HPDE6-E6E7 (cell line): ENCODE data around the gene KANK4.

Source experiments
- DNase-seq: peaks from one replicate; pipeline ENCODE4 v3.0.0; 2011; ENCODE audit warnings: missing footprints; ENCODE audit errors: extremely low spot score

Gene KANK4

GRCh38 chr1:62304975-62305374 is 14.3 kb downstream of the KANK4 start:
- no peak for DNase-seq

- DNase-seq: no peak
Measured at GRCh38 chr1:62304515-62304914, 14.7 kb downstream of the KANK4 start.

GRCh38 chr1:62301726-62302390 is 17.4 kb downstream of the KANK4 start:
- no peak for DNase-seq

DNA sequence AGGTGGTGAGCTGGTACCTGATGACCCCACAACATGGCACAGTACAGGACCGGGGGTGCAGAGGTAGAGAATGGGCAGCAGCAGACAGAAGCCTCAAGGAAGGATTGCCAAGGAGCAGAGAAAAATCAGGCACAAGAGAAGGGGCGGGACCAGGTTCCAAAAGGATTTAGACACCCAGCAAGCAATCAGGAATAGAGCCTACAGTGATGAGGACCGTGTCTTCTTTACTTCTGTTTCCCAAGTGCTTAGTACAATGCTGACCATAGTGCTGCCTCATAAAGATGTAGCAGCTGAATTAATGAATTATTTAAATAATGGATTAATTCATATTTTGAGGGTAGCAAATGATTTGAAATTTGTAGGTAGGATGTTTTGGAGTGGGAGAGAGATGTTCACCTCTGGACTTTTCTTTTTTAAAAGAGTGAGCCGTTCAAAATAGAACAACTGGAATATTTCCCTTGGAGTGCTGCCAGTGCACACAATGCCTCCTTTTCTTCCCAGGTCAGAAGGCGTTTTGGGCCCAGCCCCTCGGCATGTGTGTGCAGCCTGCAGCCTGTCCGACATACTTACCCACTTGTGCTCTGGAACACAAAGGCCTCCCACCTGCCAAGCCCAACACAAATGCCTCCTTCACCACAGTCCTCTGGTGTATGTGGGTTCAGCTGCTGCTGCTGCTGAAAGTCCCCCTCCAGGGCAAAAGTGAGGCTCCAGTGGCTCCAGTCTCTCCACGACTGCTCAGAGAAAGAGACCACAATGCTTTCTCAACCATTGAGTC is 19.6 kb downstream of the KANK4 start:
- no peak for DNase-seq

DNA sequence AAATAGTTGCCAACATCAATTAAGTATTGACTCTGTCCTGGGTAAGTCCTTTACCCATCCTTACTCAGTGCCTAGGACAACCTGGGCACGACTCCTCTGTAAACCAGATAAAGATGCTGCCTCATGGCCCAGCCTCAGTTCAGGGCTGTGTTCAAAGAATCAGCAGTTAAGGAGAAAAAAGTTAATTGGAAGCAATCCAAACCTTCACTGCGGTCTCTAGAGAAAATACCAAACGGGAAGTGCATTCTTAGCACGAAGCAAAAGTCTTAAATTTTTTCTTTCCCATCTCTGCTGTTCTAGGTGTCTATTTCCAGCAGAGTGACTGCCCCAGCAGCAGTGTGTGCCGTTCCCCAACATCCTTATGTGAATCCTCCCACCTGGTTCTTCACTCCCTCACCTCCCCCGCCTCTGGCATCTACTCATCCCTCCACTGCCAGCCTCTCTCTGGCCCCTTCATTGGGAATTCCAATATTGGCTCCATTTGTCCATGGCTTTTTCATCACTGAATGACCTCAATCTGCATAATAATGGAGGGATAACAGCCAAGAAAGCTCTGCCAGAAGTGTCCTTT is 23.2 kb downstream of the KANK4 start:
- DNase-seq: no peak

- DNase-seq: no peak
Measured at GRCh38 chr1:62294261-62294660, 25.0 kb downstream of the KANK4 start.

DNA sequence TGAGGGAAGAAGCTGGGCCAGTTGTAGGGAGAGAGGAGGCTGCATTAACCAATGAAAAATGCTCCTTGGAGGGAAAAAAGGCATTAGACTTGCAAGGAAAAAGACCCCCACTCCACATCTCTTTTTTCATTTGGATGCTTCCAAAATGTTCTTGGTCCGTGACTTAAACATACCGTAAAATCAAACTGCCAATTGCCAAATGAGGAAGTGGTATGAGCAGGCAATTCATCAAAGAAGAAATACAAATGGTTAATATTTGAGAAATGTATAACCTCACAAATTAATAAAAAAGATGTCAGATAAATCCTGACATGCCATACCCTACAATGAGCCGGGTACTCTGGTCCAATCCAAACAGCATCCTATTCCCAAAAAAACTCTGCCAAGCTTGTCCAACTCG is 30.6 kb downstream of the KANK4 start:
- DNase-seq: no peak

- no peak for DNase-seq
Measured at GRCh38 chr1:62288224-62288623, 31.0 kb downstream of the KANK4 start.

- DNase-seq: no peak
Measured at GRCh38 chr1:62286786-62287224, 32.4 kb downstream of the KANK4 start.

DNA sequence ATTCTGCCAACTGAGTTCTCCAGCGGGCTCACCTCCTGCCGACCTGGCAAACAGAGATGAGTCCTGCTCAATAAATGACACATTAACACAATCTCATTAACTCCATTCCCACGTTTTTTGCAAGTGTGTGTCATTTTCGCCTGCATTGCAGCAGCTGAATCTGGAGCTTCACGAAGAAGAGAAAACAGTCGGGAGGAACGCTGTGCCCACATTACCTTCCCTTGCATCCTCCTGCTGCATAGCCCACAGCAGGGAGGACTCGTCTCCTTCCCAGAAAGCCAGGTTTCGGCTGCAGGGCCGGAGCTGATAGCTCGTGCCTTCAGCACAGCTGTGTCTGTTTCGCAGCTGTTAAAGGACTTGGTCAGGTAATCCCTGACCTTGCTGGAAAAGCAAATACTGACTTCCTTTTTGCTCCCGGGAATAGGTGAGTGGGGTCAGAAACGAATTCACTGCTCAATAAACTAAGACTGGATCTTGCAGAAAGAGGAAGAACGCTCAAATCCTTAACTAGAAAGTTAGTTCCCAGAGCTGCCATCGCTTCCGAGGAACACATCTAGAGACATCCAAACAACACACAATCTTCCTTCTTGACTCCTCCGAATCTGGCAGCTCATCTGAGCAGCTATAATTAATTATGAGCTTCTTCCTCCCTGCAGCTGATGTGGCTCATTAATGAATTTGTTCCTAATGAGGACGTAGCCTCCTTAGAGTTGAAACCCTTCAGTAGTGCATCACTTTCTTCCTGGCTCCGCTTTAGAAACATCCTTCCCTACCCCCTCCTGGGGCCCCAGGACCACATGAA is 33.0 kb downstream of the KANK4 start:
- no peak for DNase-seq

DNA sequence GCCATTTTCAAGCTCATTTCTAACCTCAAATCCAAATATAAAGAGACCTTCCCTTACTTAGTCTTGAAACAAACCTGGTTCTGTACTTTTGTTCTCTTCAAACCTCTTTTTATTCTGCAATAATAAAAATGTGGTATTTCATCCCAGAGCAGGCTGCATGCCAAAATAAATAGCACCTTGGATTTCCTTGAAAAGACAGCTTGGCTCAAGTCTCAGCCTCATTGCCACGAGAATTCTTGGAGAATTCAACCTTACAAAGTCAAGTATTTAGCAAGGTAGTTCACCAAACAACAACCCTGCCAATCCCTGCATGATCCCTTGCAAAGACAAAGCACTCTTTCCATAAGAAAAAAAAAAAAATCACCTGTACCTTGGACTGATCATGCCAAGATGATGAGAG is 33.8 kb downstream of the KANK4 start:
- no peak for DNase-seq

- no peak for DNase-seq
Measured at GRCh38 chr1:62283986-62284385, 35.2 kb downstream of the KANK4 start.

DNA sequence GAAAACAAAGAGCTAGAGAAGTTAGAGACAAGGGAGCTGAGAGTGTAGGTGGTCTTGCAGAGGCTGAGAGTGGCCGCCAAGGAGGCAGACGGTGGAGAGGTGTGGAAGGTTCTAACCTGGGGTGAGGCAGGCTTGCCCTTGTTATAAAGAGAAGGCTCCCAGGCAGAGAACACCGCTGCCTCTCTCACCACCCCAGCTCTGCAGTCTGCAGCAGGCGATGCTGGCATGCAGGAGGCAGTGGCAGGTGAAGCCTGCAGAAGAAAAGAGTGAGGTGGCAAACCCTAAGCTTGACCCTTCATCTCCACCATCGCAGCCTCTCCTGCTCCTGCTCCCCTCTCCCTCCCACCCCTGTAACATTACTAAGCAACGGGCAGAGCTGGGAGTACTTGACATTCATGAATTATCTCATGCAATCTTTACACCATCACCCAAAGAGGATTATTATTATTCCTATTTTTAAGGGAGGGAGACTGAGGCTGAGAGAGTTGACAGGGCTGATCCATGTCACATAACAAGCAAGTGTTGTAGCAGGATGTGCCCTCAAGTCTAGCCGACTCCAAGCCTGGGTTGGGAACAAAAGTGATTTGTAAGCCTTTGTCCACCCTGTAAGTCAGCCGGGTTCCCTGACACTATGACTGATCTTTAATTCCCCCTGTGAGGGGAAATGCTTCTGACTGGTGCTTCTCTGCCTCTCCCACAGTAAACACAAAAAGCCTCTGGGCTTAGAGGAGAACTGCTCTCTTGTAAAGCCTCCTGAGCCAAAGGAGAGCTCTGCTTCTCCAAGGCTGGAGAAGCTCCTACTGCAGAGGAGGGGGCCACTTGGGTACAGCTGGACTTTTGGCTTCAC is 36.1 kb downstream of the KANK4 start:
- no peak for DNase-seq

DNA sequence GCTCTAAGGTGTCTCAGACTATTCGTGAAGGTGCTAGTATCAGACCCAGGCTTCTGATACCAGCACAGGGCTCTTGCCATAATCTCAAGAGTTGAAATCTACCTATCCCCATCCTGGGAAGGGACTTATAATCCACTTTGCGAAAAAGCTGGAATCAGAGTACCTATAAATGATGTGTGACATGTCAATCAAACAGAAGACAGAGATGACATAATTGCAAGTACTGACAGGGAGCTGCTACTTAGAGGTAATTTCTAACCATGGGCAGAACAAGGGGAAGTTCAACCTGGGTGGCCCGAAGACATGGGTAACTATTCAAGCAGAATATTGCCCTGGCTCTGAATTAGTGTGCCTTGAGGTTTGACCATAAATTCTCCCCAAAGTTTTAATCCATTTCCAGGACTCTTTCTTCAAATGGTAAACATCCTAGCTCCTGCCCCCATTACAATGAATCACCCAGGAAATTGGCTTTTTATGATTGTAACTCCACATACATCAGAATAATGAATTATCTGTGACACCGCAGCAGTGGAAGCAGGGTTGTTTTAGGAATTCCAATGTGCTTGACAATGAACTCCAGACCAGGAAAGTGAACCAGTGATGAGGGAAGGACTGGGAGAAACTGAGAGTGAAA is 37.2 kb downstream of the KANK4 start:
- no peak for DNase-seq

DNA sequence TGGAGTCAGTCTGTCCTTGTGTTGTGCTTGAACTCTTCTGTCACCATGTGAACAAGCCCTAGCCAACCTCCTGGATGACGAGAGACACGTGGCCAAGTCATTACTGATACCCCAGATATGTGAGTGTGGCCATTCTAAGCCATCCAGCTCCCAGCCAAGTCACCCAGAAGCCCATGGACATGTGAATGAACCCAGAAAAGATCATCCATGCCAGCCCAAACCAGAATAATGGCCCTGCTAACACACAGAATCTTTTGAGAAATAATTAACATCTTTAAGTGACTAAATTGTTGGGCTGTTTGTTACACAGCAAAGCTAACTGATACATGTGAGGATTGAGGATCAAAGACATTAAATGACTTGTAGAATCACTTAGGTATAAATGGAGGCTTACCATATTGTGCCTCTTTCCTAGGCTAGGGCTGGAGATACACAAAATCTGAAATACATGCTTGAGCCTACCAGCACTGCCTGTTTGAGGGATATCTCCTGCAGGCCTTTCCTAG is 38.2 kb downstream of the KANK4 start:
- DNase-seq: no peak

- DNase-seq: no peak
Measured at GRCh38 chr1:62280150-62280549, 39.1 kb downstream of the KANK4 start.

- no peak for DNase-seq
Measured at GRCh38 chr1:62276791-62277190, 42.4 kb downstream of the KANK4 start.

GRCh38 chr1:62274496-62275485 is 44.4 kb downstream of the KANK4 start:
- no peak for DNase-seq

DNA sequence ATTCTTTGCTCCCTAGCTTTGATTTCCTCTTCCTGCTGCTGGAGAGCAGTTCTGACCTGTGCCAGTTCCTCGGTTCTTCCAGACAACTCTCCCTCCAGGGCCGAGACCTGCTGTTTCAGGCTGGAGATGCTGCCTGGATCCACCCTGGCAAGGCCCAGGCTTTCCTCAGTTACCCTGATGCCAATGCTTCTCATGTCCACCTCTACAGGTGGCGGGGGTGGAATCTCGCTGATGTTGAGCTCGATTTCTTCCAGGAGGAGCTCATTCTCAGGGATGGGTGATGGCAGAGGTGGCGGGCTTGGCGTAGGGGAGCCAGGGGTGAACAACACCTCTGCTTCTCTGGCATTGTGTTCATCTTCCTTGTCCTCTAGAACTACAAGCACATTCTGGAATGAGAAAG is 45.3 kb downstream of the KANK4 start:
- no peak for DNase-seq
